NCI-H460 (cell line): ENCODE data around the gene FNDC3B. TPM values are rescaled to one million over a fixed set of nuclear protein-coding genes. Genes with fewer than 3 reads are reported as not detected.

ENCODE experiments used
- DNase-seq: peaks from one replicate; pipeline ENCODE4 v3.0.0-alpha.2; 2016; ENCODE audit warnings: low read depth; ENCODE audit errors: extremely low read depth
- total RNA-seq: library from RNA; depleted of rRNA; stranded (reverse); fragments of >200 nt; shearing (Covaris generic); gene quantifications from 2 replicates; pipeline ENCODE4 v1.2.3, GENCODE V29; 2014

Gene FNDC3B
- total RNA-seq, 1 experiment from 2014 or later: 51.4 TPM

DNA sequence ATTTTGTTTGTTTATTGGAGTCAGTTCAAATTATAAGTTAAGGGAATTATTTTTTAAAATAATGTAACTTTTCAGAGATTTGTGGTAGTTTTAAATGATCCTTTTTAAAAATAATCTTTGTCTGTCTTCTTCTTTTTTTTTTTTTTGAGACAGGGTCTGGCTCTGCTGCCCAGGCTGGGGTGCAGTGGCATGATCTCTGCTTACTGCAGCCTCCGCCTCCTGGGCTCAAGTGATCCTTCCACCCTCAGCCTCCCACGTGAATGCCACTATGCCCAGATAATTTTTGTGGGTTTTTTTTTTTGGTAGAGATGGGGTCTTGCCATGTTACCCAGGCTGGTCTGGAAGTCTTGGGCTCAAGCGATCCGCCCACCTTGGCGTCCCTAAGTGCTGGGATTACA is 12.6 kb downstream of the FNDC3B start:
- no peak for DNase-seq

DNA sequence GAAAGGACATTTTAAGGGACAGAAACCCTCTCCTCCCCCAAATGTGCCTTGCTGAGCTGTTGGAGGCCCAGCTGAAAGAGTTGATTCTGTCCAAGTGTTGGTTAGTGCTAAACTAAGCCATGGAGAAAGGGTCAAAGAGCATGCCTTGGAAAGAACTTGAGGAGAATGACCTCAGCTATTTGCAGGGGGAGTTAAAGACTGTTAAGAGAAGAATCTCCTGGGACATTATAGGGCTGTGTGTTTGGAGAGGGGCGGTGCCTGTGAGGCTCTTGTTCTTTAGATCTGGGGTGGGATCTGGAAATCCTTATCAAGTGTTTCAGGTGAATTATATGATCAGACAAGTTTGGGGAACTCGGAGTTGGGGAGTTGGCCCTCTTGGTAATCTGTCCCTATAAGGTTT is 13.0 kb downstream of the FNDC3B start:
- no peak for DNase-seq

GRCh38 chr3:172054115-172054764 is 14.9 kb downstream of the FNDC3B start:
- DNase-seq: no peak

- no peak for DNase-seq
Measured at GRCh38 chr3:172056416-172056815, 17.0 kb downstream of the FNDC3B start.

GRCh38 chr3:172057059-172057458 is 17.7 kb downstream of the FNDC3B start:
- no peak for DNase-seq

- DNase-seq: no peak
Measured at GRCh38 chr3:172057624-172058327, 18.4 kb downstream of the FNDC3B start.

DNA sequence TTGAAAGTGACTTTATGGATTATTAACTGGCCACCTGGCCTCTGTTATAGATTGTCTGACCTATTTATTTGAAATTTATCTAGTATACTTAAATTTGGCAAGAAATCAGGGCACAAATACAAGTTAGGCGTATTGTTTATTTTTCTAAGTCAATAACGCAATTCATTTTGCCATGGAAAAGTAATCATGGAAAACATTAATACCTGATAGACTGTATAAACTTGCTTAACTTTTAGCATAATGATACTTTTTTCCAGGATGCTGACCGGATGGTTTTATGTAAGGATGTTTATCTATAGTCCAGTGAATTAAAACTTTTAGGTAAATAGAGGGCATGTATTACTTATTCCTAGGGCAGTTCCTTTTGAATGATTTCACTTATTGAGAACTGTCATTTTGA is 20.2 kb downstream of the FNDC3B start:
- no peak for DNase-seq

GRCh38 chr3:172060234-172060633 is 20.9 kb downstream of the FNDC3B start:
- DNase-seq: no peak

DNA sequence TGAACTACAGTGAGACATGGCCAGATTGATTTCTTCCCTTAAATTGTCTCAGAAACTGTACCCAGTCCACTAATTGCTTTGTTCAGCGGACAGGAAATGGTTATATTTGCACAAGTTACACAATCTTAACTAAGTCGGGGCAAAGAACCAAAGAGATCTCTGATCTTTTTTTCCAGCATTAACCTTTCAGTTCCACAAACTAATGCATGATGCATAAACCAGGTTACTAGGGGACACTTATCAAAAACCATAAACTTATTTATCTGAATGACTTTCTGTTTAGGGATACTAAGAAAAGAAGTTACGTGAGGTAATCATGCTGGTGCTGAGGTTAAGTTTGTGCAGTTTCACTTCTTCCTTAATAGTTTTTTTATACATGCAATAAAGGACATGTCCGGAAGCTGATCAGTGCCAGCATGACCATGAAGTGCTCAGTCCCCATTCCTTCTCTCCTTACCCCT is 22.4 kb downstream of the FNDC3B start:
- no peak for DNase-seq

- DNase-seq: no peak
Measured at GRCh38 chr3:172062761-172063160, 23.4 kb downstream of the FNDC3B start.

DNA sequence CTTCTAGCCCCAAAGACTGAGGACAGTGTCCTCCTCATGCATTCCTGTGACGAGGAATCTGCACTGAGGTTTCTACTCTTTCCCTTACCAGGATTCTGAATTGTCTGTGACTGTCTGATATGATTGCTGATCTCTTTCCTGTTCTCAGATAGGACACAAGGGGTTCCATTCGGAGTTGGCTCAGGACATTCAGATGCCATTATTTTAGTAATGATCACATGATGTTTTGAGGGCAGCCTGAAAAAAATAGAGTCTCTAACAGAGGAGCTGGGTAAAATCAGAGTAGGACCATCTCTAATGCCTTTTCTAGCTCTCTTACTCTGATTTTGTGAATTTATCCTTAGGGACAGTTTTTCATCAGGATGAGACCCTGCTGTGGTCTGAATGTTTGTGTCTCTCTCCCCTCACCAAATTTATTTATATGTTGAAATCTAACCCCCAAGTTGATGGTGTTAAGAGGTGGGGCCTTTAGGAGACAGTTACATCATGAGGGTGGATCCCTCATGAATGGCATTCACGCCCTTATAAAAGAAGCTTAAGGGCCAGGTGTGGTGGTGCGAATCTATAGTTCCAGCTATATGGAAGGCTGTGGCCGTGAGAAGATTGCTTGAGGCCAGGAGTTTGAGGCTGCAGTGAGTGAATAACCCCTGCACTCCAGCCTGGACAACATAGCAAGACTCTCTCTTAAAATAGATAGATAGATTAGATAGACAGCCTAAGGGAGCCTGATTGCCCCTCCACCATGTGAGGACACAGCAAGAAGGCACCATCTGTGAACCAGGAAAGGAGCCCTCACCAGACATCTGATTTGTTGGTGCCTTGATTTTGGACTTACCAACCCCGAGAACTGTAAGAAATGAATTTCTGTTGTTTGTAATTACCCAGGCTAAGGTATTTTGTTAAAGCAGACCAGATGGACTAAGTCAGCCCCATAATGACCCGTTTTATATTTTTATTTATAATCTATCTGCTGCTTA is 24.4 kb downstream of the FNDC3B start:
- no peak for DNase-seq

- no peak for DNase-seq
Measured at GRCh38 chr3:172065527-172065926, 26.1 kb downstream of the FNDC3B start.

DNA sequence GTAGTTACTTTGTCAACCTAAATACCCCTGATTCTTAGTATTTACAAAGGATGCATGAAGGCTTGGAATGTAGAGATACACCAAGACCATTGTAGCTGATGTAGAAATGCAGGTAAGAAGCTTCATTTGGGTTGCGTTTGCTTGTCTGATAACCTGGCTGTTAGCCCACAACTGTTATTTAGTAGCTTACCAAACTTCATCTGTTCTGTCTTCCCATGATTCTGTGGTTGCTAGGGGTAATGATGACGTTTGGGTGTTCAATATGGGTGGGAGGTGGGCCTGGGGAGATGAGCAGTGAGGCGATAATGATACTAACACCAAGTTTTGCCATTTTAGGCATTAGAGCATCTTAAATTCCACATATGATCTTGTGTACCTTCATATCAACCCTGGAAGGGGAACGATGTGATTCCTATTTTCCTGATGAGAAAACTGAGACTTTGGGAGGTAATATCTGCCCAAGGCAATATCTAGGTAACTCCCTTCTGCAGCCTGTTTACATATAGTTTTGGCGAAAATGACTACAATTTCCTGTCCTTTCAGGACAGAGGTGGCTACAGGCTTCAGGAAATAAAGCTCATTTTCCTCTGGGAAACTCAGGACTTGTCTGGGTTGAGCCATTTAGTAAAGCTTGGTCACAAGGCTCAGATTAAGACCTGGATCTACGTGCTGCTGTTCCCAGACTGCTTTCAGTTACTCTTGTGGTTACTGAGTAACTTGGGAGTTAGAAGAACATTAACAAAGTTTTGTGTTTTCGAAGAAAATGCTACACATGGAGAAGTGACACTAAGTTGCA is 26.8 kb downstream of the FNDC3B start:
- no peak for DNase-seq

DNA sequence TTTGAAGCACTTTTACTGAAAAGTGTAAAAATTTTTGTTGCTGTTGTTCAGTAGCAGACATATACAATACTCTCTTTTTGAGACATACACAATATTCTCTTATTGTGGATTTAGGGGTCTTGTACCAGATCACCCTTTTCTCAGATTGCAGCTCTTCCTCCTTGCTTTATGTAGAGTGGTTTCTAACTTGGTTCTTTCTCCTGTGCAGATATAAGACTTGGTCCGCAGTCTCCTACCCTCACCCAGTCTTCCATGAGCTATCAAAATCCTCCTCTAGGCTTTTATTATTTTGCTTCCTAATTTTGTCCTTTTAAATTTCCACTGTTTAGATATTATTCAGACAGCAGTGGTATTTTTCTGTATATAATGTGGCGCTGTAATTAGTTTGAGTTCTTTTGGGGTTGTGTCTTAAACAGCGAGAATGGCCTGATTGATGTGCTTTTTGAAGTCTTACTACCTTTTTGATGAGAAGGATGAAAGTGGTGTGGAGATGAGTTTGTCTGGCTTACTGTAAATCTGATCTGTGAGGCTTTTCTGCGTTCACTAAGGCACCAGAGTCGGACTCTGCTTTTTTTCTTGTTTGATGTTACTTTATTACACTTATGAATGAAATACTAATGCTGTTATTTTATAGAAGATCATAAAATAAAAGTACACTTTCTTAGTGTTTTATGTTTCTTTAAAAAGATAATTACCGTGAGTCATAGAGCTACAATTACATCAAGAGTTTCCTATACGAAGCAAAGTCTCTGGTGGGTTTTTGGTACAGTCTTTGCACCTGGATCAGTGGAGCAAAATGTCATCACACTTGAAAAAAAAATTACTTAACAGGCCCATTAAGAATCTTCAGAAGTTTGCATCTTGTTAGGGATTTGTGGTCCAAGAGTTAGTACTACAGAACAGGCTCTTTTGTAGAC is 27.8 kb downstream of the FNDC3B start:
- DNase-seq: no peak

GRCh38 chr3:172067837-172068440 is 28.6 kb downstream of the FNDC3B start:
- no peak for DNase-seq

DNA sequence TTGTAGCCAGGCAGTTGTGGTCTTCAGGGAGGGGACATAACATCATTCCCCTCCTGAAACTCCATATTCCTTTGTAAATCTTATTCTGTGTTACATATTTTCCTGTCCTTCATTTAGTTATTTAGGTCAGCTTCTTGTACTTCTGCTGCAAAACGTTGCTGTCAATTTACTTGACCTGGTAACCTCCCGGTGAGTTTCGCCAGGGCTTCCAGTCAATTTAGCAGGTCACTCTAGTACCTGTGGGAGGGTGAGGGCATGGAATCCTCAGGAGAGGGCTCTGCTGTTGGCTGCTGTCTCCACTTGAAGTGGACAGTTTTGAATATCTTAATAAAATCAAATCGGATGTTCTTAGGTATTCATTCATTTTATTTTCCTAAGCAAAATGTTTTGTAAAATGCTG is 29.6 kb downstream of the FNDC3B start:
- DNase-seq: no peak

- no peak for DNase-seq
Measured at GRCh38 chr3:172069478-172069877, 30.1 kb downstream of the FNDC3B start.

DNA sequence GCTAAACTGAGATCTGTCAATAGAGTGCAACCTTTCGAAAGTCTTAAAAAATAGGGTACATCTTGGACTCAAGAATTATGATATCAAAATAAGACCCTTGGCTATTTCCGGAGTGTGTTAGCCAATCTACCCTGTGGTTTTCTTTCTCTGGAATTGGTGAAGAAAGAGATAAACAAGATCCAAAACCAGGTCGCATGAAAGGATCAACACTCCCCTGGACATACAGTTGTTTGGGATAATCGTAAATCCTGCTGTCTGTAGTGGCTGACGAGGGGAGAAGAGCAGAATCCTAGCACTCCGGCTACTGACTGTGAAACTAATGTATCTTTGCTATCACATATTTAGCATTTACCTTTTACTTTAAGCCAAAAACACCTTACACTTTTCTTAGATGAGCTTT is 30.9 kb downstream of the FNDC3B start:
- no peak for DNase-seq

DNA sequence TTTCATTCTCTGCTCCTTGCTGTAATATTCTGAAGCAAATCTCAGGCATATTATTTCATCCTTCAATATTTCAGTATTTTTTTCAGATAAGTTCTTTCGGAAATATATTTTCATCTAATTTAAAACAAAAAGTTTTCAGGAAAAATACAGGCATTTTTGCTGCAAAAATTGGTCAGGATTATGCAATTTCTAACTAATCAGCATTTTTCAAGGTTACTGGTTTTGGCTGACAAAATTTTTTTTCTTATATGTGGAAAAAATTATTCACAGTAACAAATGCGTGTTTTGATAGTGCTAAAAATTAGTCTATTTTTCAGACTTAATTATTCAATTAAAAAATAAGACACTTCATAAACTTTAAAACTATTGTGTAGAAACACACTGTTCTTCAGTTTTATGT is 31.4 kb downstream of the FNDC3B start:
- DNase-seq: no peak
